GM23338 (cell line): ENCODE data around the gene TENT4B. TPM values are rescaled to one million over a fixed set of nuclear protein-coding genes. Genes with fewer than 3 reads are reported as not detected.

Experiments
- ATAC-seq: fragments of 200-7000 bp; cut with Tn5 transposase; 3 replicates; pipeline ENCODE4 v1.9.1; 2020
- DNase-seq: peaks from one replicate; pipeline ENCODE4 v3.0.0-alpha.2; 2015; ENCODE audit warnings: low spot score
- H2AFZ ChIP-seq: fragments of 200-600 bp; sonication (generic); 2 replicates; pipeline ENCODE4 v1.8.0; 2016; ENCODE audit warnings: antibody characterized with exemption, mild to moderate bottlenecking, moderate library complexity
- H3F3A ChIP-seq: fragments of 200-600 bp; sonication (generic); replicated peaks from 2 replicates; pipeline ENCODE4 v1.8.0; 2017; ENCODE audit warnings: antibody characterized with exemption, mixed run types, low read depth
- H3K27ac ChIP-seq: fragments of 200-600 bp; sonication (generic); 2 replicates; pipeline ENCODE4 v1.6.1; 2016; ENCODE audit warnings: low read depth
- H3K27me3 ChIP-seq: fragments of 200-600 bp; sonication (generic); 2 replicates; pipeline ENCODE4 v1.8.0; 2016; ENCODE audit warnings: mild to moderate bottlenecking, mixed run types, moderate library complexity; ENCODE audit not compliant: insufficient read depth
- H3K36me3 ChIP-seq: fragments of 200-600 bp; sonication (generic); 2 replicates; pipeline ENCODE4 v1.8.0; 2016; ENCODE audit warnings: mild to moderate bottlenecking; ENCODE audit not compliant: insufficient read depth
- H3K4me1 ChIP-seq: fragments of 200-600 bp; sonication (generic); 2 replicates; pipeline ENCODE4 v1.8.0; 2016; ENCODE audit warnings: mild to moderate bottlenecking, moderate library complexity; ENCODE audit not compliant: insufficient read depth
- H3K4me2 ChIP-seq: fragments of 200-600 bp; sonication (generic); 2 replicates; pipeline ENCODE4 v1.7.1; 2017; ENCODE audit warnings: mixed run types
- H3K4me3 ChIP-seq: fragments of 200-600 bp; sonication (generic); 2 replicates; pipeline ENCODE4 v1.6.1; 2016; ENCODE audit warnings: mixed run types
- H3K79me2 ChIP-seq: fragments of 200-600 bp; sonication (generic); replicated peaks from 2 replicates; pipeline ENCODE4 v1.8.0; 2017; ENCODE audit warnings: mild to moderate bottlenecking; ENCODE audit not compliant: insufficient read depth
- H3K9me2 ChIP-seq: fragments of 200-600 bp; sonication (generic); 2 replicates; pipeline ENCODE4 v1.8.0; 2017; ENCODE audit not compliant: insufficient read depth
- H4K20me1 ChIP-seq: fragments of 200-600 bp; sonication (generic); replicated peaks from 2 replicates; pipeline ENCODE4 v1.8.0; 2017; ENCODE audit warnings: mild to moderate bottlenecking; ENCODE audit not compliant: insufficient read depth
- H3K27ac Mint-ChIP-seq: 2 replicates; pipeline ENCODE4 v1.8.0; 2020; ENCODE audit warnings: inconsistent platforms, mild to moderate bottlenecking, moderate library complexity, mixed read lengths
- H3K27me3 Mint-ChIP-seq: 3 replicates; pipeline ENCODE4 v1.8.0; 2022; ENCODE audit warnings: low read depth, mild to moderate bottlenecking, moderate library complexity, mixed read lengths, inconsistent platforms; ENCODE audit not compliant: insufficient read depth, poor library complexity
- H3K36me3 Mint-ChIP-seq: 3 replicates; pipeline ENCODE4 v1.8.0; 2021; ENCODE audit warnings: low read depth, mild to moderate bottlenecking, inconsistent platforms, moderate library complexity, mixed read lengths
- H3K4me1 Mint-ChIP-seq: 3 replicates; pipeline ENCODE4 v1.8.0; 2020; ENCODE audit warnings: mild to moderate bottlenecking, inconsistent platforms, mixed read lengths
- H3K4me3 Mint-ChIP-seq: 3 replicates; pipeline ENCODE4 v1.8.0; 2021; ENCODE audit warnings: moderate library complexity, mild to moderate bottlenecking, inconsistent platforms, mixed read lengths
- H3K9me3 Mint-ChIP-seq: 3 replicates; pipeline ENCODE4 v1.8.0; 2020; ENCODE audit warnings: moderate library complexity, mild to moderate bottlenecking, inconsistent platforms, mixed read lengths
- CREB1 ChIP-seq: fragments of 250-450 bp; sonication (Bioruptor Pico); IDR thresholded peaks from 2 replicates; pipeline ENCODE4 v1.5.0; 2020; ENCODE audit warnings: low read depth, mild to moderate bottlenecking, moderate library complexity
- CTCF ChIP-seq, 2 experiments: fragments of 200-600 bp in 1 of 2; sonication (generic) in 1 of 2; conservative IDR thresholded peaks; 2 replicates each; pipeline versions ENCODE4 v1.5.1 to v1.6.1; 2016 to 2017; ENCODE audit warnings: antibody characterized with exemption in 2 of 2, low read depth in 2 of 2, mild to moderate bottlenecking in 2 of 2, moderate library complexity in 1 of 2
- EZH2 ChIP-seq: fragments of 200-600 bp; sonication (generic); IDR thresholded peaks from one replicate; pipeline ENCODE4 v1.8.0; 2017; ENCODE audit warnings: antibody characterized with exemption, mild to moderate bottlenecking, low read depth; ENCODE audit not compliant: unreplicated experiment
- EZH2phosphoT487 ChIP-seq: fragments of 200-600 bp; sonication (generic); IDR thresholded peaks from one replicate; pipeline ENCODE4 v1.8.1; 2018; ENCODE audit warnings: antibody characterized with exemption; ENCODE audit not compliant: unreplicated experiment
- NANOG ChIP-seq: IDR thresholded peaks from 2 replicates; pipeline ENCODE4 v1.6.1; 2016; ENCODE audit warnings: antibody characterized with exemption, borderline replicate concordance
- ZNF114 ChIP-seq: fragments of 250-450 bp; sonication (Bioruptor Pico); IDR thresholded peaks from 2 replicates; pipeline ENCODE4 v1.5.0; 2020; ENCODE audit warnings: mild to moderate bottlenecking, moderate library complexity
- ZNF462 ChIP-seq: fragments of 250-450 bp; sonication (Bioruptor Pico); IDR thresholded peaks from 2 replicates; pipeline ENCODE4 v1.5.0; 2020; ENCODE audit warnings: mild to moderate bottlenecking, moderate library complexity
- polyA plus RNA-seq: library from polyadenylated mRNA; unstranded; fragments of >200 nt; fragmentation: Nextera tagmentation; extraction: Ambion mirVana; gene quantifications from 2 replicates; pipeline ENCODE4 v1.2.1, GENCODE V29; 2016
- total RNA-seq: library from RNA; depleted of rRNA; stranded (reverse); fragments of >200 nt; shearing (Covaris generic); gene quantifications from 2 replicates; pipeline ENCODE4 v1.2.3, GENCODE V29; 2014
- TF ChIP-seq, protein P1 (sequence below): IDR thresholded peaks from 2 replicates; pipeline ENCODE4 v1.6.1; 2016; ENCODE audit warnings: antibody characterized with exemption

Gene TENT4B
- total and polyA plus RNA-seq, 2 experiments from 2014 or later, result 17.6 to 21.3 TPM

GRCh38 chr16:50153596-50154419, 702 bp downstream of the TENT4B start (continued):
- TF ChIP-seq, protein P1, sequence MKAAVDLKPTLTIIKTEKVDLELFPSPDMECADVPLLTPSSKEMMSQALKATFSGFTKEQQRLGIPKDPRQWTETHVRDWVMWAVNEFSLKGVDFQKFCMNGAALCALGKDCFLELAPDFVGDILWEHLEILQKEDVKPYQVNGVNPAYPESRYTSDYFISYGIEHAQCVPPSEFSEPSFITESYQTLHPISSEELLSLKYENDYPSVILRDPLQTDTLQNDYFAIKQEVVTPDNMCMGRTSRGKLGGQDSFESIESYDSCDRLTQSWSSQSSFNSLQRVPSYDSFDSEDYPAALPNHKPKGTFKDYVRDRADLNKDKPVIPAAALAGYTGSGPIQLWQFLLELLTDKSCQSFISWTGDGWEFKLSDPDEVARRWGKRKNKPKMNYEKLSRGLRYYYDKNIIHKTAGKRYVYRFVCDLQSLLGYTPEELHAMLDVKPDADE, result no peak
- TF ChIP-seq ZNF114 (CRISPR knock-in tag) (no peak), NANOG (no peak), EZH2 (no peak), CREB1 (CRISPR knock-in tag) (no peak), EZH2phosphoT487 (no peak)

GRCh38 chr16:50154420-50154950, 1.4 kb downstream of the TENT4B start:
- Histone ChIP-seq H3K79me2 (peaks cover 57% of the 10 kb centered on the region), H3K4me3 (peak overlapping the region; percentile 90), H3K27ac (no peak overlapping the region), H3K27me3 (no peaks in the 10 kb centered on the region), H3F3A (no peaks in the 10 kb centered on the region), H3K36me3 (no peaks in the 10 kb centered on the region), H4K20me1 (peaks cover 31% of the 10 kb centered on the region), H3K4me1 (peaks cover 16% of the 10 kb centered on the region), H3K4me2 (peak overlapping the region; percentile 94), H2AFZ (no peak overlapping the region), H3K9me2 (no peaks in the 10 kb centered on the region)
- ATAC-seq, result no peak
- no peaks in the 10 kb centered on the region for H3K9me3 Mint-ChIP-seq
- H3K4me1 Mint-ChIP-seq, result peaks cover 19% of the 10 kb centered on the region
- no peak overlapping the region for H3K27ac Mint-ChIP-seq
- peaks cover 5% of the 10 kb centered on the region for H3K27me3 Mint-ChIP-seq
- TF ChIP-seq ZNF114 (CRISPR knock-in tag), result no peak
- no peak for TF ChIP-seq CTCF (conservative IDR thresholded peaks at IDR 0.05; ENCODE audit: low read depth in 2 of 2)
- TF ChIP-seq ZNF462 (CRISPR knock-in tag), result no peak
- no peak for TF ChIP-seq EZH2
- peak; percentile 25 for DNase-seq
- H3K36me3 Mint-ChIP-seq, result peaks cover 2% of the 10 kb centered on the region; the same call in 1 of the 3 replicates
- H3K4me3 Mint-ChIP-seq, result peak overlapping the region; percentile 65
